Spleen (tissue), 7 donors: ENCODE results near the gene BSPRY.

Experiments used
- CTCF ChIP-seq, 11 experiments: fragments of 200-600 bp in 7 of 11; fragments of 450-650 bp in 4 of 11; sonication (generic) in 4 of 11; IDR thresholded peaks in 8 of 11; conservative IDR thresholded peaks in 3 of 11; 1 replicate in 7 of 11; 2 replicates in 4 of 11; pipeline versions ENCODE4 v1.4.0 to v1.8.0; 2016 to 2021; ENCODE audit warnings: antibody characterized with exemption in 11 of 11, inconsistent platforms in 4 of 11, mild to moderate bottlenecking in 1 of 11
- POLR2A ChIP-seq, 3 donors: fragments of 450-650 bp; IDR thresholded peaks; one replicate each; pipeline ENCODE4 v1.5.1; 2017; ENCODE audit warnings: antibody characterized with exemption in 3 of 3, mild to moderate bottlenecking in 1 of 3
- POLR2AphosphoS5 ChIP-seq, 3 donors: sonication (generic); formaldehyde crosslinking; IDR thresholded peaks; one replicate each; pipeline ENCODE4 v1.5.1; 2017; ENCODE audit warnings: antibody characterized with exemption in 3 of 3
- donor health status: DM: no; HTN: no; CAD: no; lungs with moderate emphysema.
- donor health status: DM: no; HTN: no; CAD: no.
- donor health status: DM: no; HTN: no; CAD: no.

GRCh38 chr9:113391917-113392316 lies 42.6 kb downstream of the BSPRY start:
- TF ChIP-seq CTCF (IDR thresholded peaks at IDR 0.05 in 8 of 11, conservative IDR thresholded peaks at IDR 0.05 in 3 of 11), result no peak
- no peak for TF ChIP-seq POLR2AphosphoS5 (IDR thresholded peaks at IDR 0.05)
- TF ChIP-seq POLR2A (IDR thresholded peaks at IDR 0.05), result no peak
